ENCODE data around the gene PLCB3. TPM values are rescaled to one million over a fixed set of nuclear protein-coding genes. Genes with fewer than 3 reads are reported as not detected.

The PLCB3 gene
- total and polyA plus RNA-seq, 2 of the 13 experiments (the other 11 are each of a cell fraction or from before 2014, with no cell fraction given) = 7.5 to 13.8 TPM

GRCh38 chr11:64240435-64241240, 10.7 kb upstream of the PLCB3 start, which contains the start of gene FKBP2 (continued):
- peak; percentile 71; the same call in 1 of the 2 replicates for TF ChIP-seq THAP8 (CRISPR knock-in tag; IDR thresholded peaks at IDR 0.05; ENCODE audit: borderline replicate concordance)
- TF ChIP-seq ZNF441 (CRISPR knock-in tag; IDR thresholded peaks at IDR 0.05; ENCODE audit: borderline replicate concordance) = no peak; the same call in 1 of the 2 replicates
- peak; percentile 85 for TF ChIP-seq AGO2 (optimal IDR thresholded peaks at IDR 0.05; ENCODE audit: low read depth, low read length)
- TF ChIP-seq GABPB1 (CRISPR knock-in tag; IDR thresholded peaks at IDR 0.05) = peak; percentile 97
- TF ChIP-seq TCF12 (IDR thresholded peaks at IDR 0.05) = no peak
- no peak for TF ChIP-seq TCF12 (CRISPR knock-in tag; IDR thresholded peaks at IDR 0.05)
- peak; percentile 33; the same call in 1 of the 2 replicates for TF ChIP-seq ZNF609 (CRISPR knock-in tag; IDR thresholded peaks at IDR 0.05; ENCODE audit: borderline replicate concordance)
- TF ChIP-seq JDP2 (CRISPR knock-in tag; IDR thresholded peaks at IDR 0.05; ENCODE audit: borderline replicate concordance) = no peak
- peak; percentile 69; the same call in 1 of the 2 replicates for TF ChIP-seq ZMYM4 (CRISPR knock-in tag; IDR thresholded peaks at IDR 0.05)
- no peak for TF ChIP-seq PCBP2 (optimal IDR thresholded peaks at IDR 0.05; ENCODE audit: low read depth, low read length, poor library complexity, severe bottlenecking)
- TF ChIP-seq ZBTB40 (IDR thresholded peaks at IDR 0.05) = peak; percentile 61
- no peak for TF ChIP-seq ZBTB40 (CRISPR knock-in tag; IDR thresholded peaks at IDR 0.05)
- TF ChIP-seq SSRP1 (CRISPR knock-in tag; IDR thresholded peaks at IDR 0.05) = peak; percentile 89
- peak; percentile 80 for TF ChIP-seq DNMT1 (CRISPR knock-in tag; IDR thresholded peaks at IDR 0.05)
- TF ChIP-seq MIER3 (CRISPR knock-in tag; IDR thresholded peaks at IDR 0.05; ENCODE audit: borderline replicate concordance) = no peak; the same call in 1 of the 2 replicates
